T-cell (primary cell): ENCODE measurements around the gene SELPLG. TPM values are rescaled to one million over a fixed set of nuclear protein-coding genes. Genes with fewer than 3 reads are reported as not detected.

ENCODE experiments used
- ATAC-seq, 4 experiments: fragments of 200-7000 bp in 3 of 4; fragments of 150-1000 bp in 1 of 4; cut with Tn5 transposase; replicated peaks in 1 of 4; 1 replicate in 3 of 4; 2 replicates in 1 of 4; pipeline ENCODE4 v1.10.0; 2021; ENCODE audit warnings: moderate library complexity in 3 of 4, mild to moderate bottlenecking in 2 of 4, moderate number of reproducible peaks in 1 of 4
- CTCF ChIA-PET, 2 donors: fragments of 300-600 bp; sonication (Branson Sonifier 250); formaldehyde crosslinking; loops; one replicate each; lab custom pipeline; 2022; ENCODE audit warnings: antibody characterized with exemption in 2 of 2; lab: Charles Lee
- POLR2A ChIA-PET, 2 donors: fragments of 300-600 bp; sonication (Branson Sonifier 250); formaldehyde crosslinking; loops; one replicate each; lab custom pipeline; 2022; ENCODE audit warnings: antibody characterized with exemption in 2 of 2; lab: Charles Lee
- DNase-seq, 35 experiments: peaks; one replicate each; pipeline versions ENCODE4 v3.0.0 to v3.0.0-alpha.2; 2013 to 2023
- H3K27ac ChIP-seq: one replicate; pipeline ENCODE4 v1.5.1; 2013; ENCODE audit warnings: low read length
- H3K27me3 ChIP-seq, 2 experiments: replicated peaks in 1 of 2; 1 replicate in 1 of 2; 2 replicates in 1 of 2; pipeline versions ENCODE4 v1.6.1 to v1.7.0; 2013; ENCODE audit warnings: low read length in 1 of 2, mixed read lengths in 1 of 2; ENCODE audit not compliant: control insufficient read depth in 2 of 2, insufficient read depth in 2 of 2; ENCODE audit errors: extremely low read depth in 1 of 2
- H3K36me3 ChIP-seq, 2 donors: 1 replicate in 1 of 2; 2 replicates in 1 of 2; pipeline versions ENCODE4 v1.6.1 to v1.7.0; 2013; ENCODE audit warnings: low read length in 1 of 2; ENCODE audit not compliant: control insufficient read depth in 2 of 2, insufficient read depth in 1 of 2; ENCODE audit errors: extremely low read depth in 1 of 2
- H3K4me1 ChIP-seq, 2 experiments: 1 replicate in 1 of 2; 2 replicates in 1 of 2; pipeline versions ENCODE4 v1.6.1 to v1.7.0; 2013; ENCODE audit warnings: low read length in 2 of 2, mixed read lengths in 1 of 2; ENCODE audit not compliant: insufficient read depth in 2 of 2, control insufficient read depth in 1 of 2; ENCODE audit errors: extremely low read depth in 1 of 2
- H3K4me3 ChIP-seq, 2 donors: 1 replicate in 1 of 2; 2 replicates in 1 of 2; pipeline versions ENCODE4 v1.5.1 to v1.7.0; 2013; ENCODE audit warnings: mild to moderate bottlenecking in 2 of 2, low read length in 1 of 2, moderate library complexity in 1 of 2; ENCODE audit not compliant: control insufficient read depth in 1 of 2; ENCODE audit errors: extremely low read depth in 1 of 2
- H3K9me3 ChIP-seq: 2 replicates; pipeline ENCODE4 v1.7.0; 2013
- H3K27ac Mint-ChIP-seq, 2 donors: one replicate each; pipeline ENCODE4 v1.8.0; 2020 to 2021; ENCODE audit warnings: mild to moderate bottlenecking in 2 of 2, mixed read lengths in 2 of 2
- H3K27me3 Mint-ChIP-seq, 2 donors: one replicate each; pipeline ENCODE4 v1.8.0; 2021 to 2022; ENCODE audit warnings: mixed read lengths in 2 of 2
- H3K36me3 Mint-ChIP-seq: one replicate; pipeline ENCODE4 v1.8.0; 2021; ENCODE audit warnings: mixed read lengths
- H3K4me1 Mint-ChIP-seq, 3 donors: one replicate each; pipeline ENCODE4 v1.8.0; 2020 to 2022; ENCODE audit warnings: mixed read lengths in 3 of 3, mild to moderate bottlenecking in 1 of 3
- H3K4me3 Mint-ChIP-seq, 3 donors: one replicate each; pipeline ENCODE4 v1.8.0; 2020 to 2022; ENCODE audit warnings: mild to moderate bottlenecking in 3 of 3, mixed read lengths in 3 of 3, moderate library complexity in 3 of 3
- H3K9me3 Mint-ChIP-seq, 3 donors: one replicate each; pipeline ENCODE4 v1.8.0; 2020 to 2022; ENCODE audit warnings: mixed read lengths in 3 of 3
- WGBS: methylation state at CpG from one replicate; pipeline ENCODE4 v1.1.5; 2013; ENCODE audit warnings: missing lambda C conversion rate; ENCODE audit not compliant: insufficient coverage; 5-methylcytosine and 5-hydroxymethylcytosine counted together
- total RNA-seq, 35 experiments: library from RNA in 6 of 35; stranded (reverse) in 6 of 35; fragments of 120-200 nt in 1 of 35; gene quantifications; one replicate each; pipeline versions ENCODE4 v1.2.1 to v1.2.4 and lab custom pipeline; 2013 to 2026

Gene SELPLG
- total RNA-seq, 5 donors from 2014 or later (not counting 1 experiment from before 2014, with no cell fraction given), result 102 to 220 (median 215) TPM

DNA sequence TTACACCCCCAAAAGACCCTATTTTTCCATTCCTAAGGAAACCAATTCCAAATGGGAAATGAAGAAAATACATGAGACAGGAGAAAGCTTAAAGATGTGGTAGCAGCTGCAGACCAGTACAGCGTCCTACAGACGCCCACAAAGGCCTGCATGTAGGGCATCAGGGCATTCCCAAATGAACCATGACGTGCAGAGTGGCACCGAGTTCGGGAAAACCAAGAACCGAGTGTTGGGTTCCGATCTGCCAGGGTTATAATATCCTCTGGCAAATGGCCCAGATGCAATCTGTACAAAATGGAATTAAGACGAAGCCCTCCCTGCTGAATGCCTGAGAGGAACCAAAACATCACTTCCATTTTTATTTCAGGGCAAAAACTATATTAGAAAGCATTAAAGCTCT, 34.4 kb upstream of the SELPLG start:
- Histone ChIP-seq H3K4me3 (no peak overlapping the region), H3K27me3 (no peaks in the 10 kb centered on the region), H3K36me3 (no peaks in the 10 kb centered on the region), H3K9me3 (no peaks in the 10 kb centered on the region), H3K27ac (no peak overlapping the region), H3K4me1 (no peaks in the 10 kb centered on the region)
- WGBS, result 92% methylated on average over 7 of the region's 8 CpGs
- POLR2A ChIA-PET, result interaction anchor here in 1 of 2 donors (0.6 kb wide), 1 partner anchor 47 kb away, joined by 4 read pairs; no protein-coding TSS in a partner anchor
- Mint-ChIP-seq H3K27ac (no peak overlapping the region), H3K4me1 (peaks cover 8 to 17% (median 8%) of the 10 kb centered on the region in 3 donors), H3K27me3 (no peaks in the 10 kb centered on the region), H3K36me3 (peaks cover 4% of the 10 kb centered on the region), H3K9me3 (no peaks in the 10 kb centered on the region), H3K4me3 (no peak overlapping the region)
- CTCF ChIA-PET, result interaction anchor here (1.1 to 1.7 kb wide), 4 partner anchors 17 to 136 kb away, joined by 3 to 4 read pairs (median 3); no protein-coding TSS in a partner anchor
- no peak for ATAC-seq
- DNase-seq, result no peak

DNA sequence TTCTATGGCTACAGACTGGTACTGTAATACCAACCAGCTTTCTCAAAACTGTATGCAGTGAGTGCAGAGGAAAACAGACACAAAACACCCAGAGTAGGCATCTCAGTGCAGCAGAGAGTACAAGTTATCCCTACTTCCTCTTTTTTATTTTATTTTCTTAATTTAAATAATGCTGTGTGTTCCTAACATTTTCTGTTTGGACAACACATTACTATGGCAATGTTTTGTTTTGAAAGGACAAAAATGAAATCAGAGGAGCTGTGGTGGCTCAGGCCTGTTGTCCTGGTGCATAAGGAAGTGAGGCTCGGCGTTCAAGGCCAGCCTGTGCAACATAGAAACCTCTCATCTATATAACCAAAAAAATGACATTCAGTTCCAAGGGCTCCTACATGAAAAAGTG, 33.7 kb upstream of the SELPLG start:
- peaks cover 8 to 17% (median 8%) of the 10 kb centered on the region in 3 donors for H3K4me1 Mint-ChIP-seq
- H3K27me3 ChIP-seq, result no peaks in the 10 kb centered on the region
- ChIA-PET POLR2A (no interaction called here), CTCF (interaction anchor here (0.6 to 5.4 kb wide), 5 partner anchors 18 to 137 kb away, joined by 3 to 74 read pairs (median 3); no protein-coding TSS in a partner anchor)
- no peak overlapping the region for H3K4me3 Mint-ChIP-seq
- no peak overlapping the region for H3K27ac Mint-ChIP-seq
- peaks cover 4% of the 10 kb centered on the region for H3K36me3 Mint-ChIP-seq
- H3K9me3 Mint-ChIP-seq, result no peaks in the 10 kb centered on the region
- no CpG with 5 or more reads among the region's 2 CpGs for WGBS
- H3K27ac ChIP-seq, result no peak overlapping the region
- no peak overlapping the region for H3K4me3 ChIP-seq
- no peaks in the 10 kb centered on the region for H3K27me3 Mint-ChIP-seq
- no peak for DNase-seq
- ATAC-seq, result no peak
- no peaks in the 10 kb centered on the region for H3K4me1 ChIP-seq
- no peaks in the 10 kb centered on the region for H3K9me3 ChIP-seq
- H3K36me3 ChIP-seq, result no peaks in the 10 kb centered on the region

- Histone ChIP-seq H3K36me3 (peaks cover 0 to 3% of the 10 kb centered on the region in 2 donors), H3K9me3 (no peaks in the 10 kb centered on the region), H3K27me3 (no peaks in the 10 kb centered on the region), H3K27ac (no peak overlapping the region), H3K4me1 (no peaks in the 10 kb centered on the region), H3K4me3 (no peak overlapping the region)
- ChIA-PET POLR2A (interaction anchor here in 1 of 2 donors (0.6 kb wide), 1 partner anchor 20 kb away, joined by 3 read pairs; no protein-coding TSS in a partner anchor), CTCF (interaction anchor here (0.5 to 5.4 kb wide), 6 partner anchors 13 to 196 kb away, joined by 3 to 74 read pairs (median 4); no protein-coding TSS in a partner anchor)
- Mint-ChIP-seq H3K4me3 (no peak overlapping the region), H3K4me1 (peaks cover 8 to 17% (median 8%) of the 10 kb centered on the region in 3 donors), H3K36me3 (no peaks in the 10 kb centered on the region), H3K27ac (no peak overlapping the region), H3K27me3 (no peaks in the 10 kb centered on the region), H3K9me3 (no peaks in the 10 kb centered on the region)
- ATAC-seq (no peak), DNase-seq (no peak)
- 100% methylated on average over 1 of the region's 3 CpGs for WGBS
Observed at GRCh38 chr12:108666401-108666881, 32.7 kb upstream of the SELPLG start.

DNA sequence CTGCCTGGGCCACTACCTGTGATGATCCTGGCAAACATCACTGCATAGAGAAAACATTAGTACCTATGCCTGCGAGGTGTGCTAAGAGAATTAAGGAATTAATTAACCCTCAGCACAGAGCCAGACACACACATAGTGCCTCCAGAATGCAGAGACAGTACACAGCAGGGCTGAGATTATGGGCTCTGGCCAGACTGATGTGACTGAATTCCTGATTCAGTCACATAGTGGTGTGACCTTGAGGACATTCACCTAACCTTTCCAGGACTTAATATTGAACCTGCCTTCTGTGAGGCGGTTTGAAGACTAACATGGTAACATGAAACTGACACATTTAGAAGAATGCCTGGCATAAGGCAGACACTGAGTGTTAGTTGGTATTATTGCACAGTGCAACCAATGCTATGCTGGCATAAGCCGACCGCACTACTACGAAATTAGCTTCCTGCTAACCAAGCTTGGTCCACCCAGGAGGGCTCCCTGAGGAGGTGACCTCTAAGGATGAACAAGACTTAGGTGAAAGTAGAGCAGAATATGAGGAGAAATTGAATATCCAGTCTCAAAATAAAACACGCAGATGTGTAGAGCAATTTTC, 32.0 kb upstream of the SELPLG start:
- no peak overlapping the region for H3K4me3 Mint-ChIP-seq
- ChIA-PET POLR2A (interaction anchor here in 1 of 2 donors (0.6 to 0.7 kb wide), 2 partner anchors 19 to 20 kb away, joined by 3 read pairs; no protein-coding TSS in a partner anchor), CTCF (interaction anchor here (0.5 to 5.4 kb wide), 23 partner anchors 12 to 285 kb away, joined by 3 to 99 read pairs (median 4); no protein-coding TSS in a partner anchor)
- ATAC-seq (no peak), DNase-seq (no peak)
- no peaks in the 10 kb centered on the region for H3K9me3 ChIP-seq
- no peaks in the 10 kb centered on the region for H3K36me3 Mint-ChIP-seq
- H3K27me3 ChIP-seq, result no peaks in the 10 kb centered on the region
- peaks cover 0 to 3% of the 10 kb centered on the region in 2 donors for H3K36me3 ChIP-seq
- no peak overlapping the region for H3K4me3 ChIP-seq
- no peak overlapping the region for H3K27ac ChIP-seq
- peaks cover 8 to 17% (median 8%) of the 10 kb centered on the region in 3 donors for H3K4me1 Mint-ChIP-seq
- WGBS, result 97% methylated on average over 5 of the region's 6 CpGs
- no peak overlapping the region for H3K27ac Mint-ChIP-seq
- no peaks in the 10 kb centered on the region for H3K4me1 ChIP-seq
- no peaks in the 10 kb centered on the region for H3K27me3 Mint-ChIP-seq
- no peaks in the 10 kb centered on the region for H3K9me3 Mint-ChIP-seq

DNA sequence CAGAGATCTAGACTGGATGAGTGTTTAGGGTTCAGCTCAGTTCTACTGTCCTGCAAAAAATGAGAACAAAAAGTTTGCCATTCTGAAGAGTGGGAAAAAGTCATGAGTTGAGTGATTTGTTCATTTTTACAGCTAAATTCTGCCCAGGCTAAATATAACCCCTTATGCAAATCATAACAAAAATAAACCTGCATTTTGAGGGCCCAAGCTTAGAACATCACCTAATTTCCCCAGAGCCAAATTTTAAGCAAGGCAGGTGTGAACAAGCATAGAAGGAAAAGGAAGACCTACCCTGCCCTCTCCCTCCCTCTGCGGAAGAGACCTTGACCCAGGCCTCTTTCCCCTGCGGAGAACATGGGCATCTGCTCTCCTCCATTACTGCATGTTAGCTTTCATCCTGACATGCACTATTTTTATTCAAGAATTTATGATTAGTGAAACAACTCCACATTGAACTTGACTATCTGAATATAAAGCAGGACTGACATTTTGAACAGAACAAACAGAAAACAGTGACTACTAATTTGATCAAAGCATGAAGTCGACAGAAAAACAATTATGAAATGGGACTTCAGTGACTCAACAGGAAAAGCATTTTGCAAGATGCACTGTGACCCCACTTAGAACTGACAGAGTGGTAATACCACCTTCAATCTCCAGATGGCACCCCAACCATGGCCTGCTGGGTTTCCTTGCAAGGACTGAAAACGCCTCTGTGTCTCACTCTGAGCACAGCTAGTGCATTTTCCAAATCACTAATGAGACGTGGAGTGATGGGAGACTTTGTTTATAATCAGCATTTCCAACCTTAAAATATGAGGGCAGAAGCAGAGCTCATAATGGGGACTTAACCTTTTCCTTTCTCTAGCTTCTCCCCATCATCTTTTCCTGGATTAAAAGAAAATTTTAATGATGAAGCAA, 30.9 kb upstream of the SELPLG start:
- peak overlapping the region; percentile 44 for H3K27ac ChIP-seq
- Mint-ChIP-seq H3K36me3 (no peaks in the 10 kb centered on the region), H3K27me3 (no peaks in the 10 kb centered on the region), H3K4me1 (peaks cover 8 to 17% (median 8%) of the 10 kb centered on the region in 3 donors), H3K9me3 (no peaks in the 10 kb centered on the region), H3K4me3 (no peak overlapping the region), H3K27ac (peak overlapping the region; percentile 93 to 94)
- POLR2A ChIA-PET, result interaction anchor here (0.6 to 1.0 kb wide), 5 partner anchors 13 to 139 kb away, joined by 3 to 6 read pairs (median 4); no protein-coding TSS in a partner anchor
- no peaks in the 10 kb centered on the region for H3K9me3 ChIP-seq
- H3K4me1 ChIP-seq, result no peaks in the 10 kb centered on the region
- no peaks in the 10 kb centered on the region for H3K27me3 ChIP-seq
- H3K4me3 ChIP-seq, result no peak overlapping the region
- H3K36me3 ChIP-seq, result peaks cover 0 to 3% of the 10 kb centered on the region in 2 donors
- no CpG with 5 or more reads among the region's 5 CpGs for WGBS
- ATAC-seq, result peak; percentile 99 to 100 (median 99)
- CTCF ChIA-PET, result interaction anchor here (0.5 to 5.4 kb wide), 47 partner anchors 11 to 721 kb away, joined by 3 to 99 read pairs (median 4); partner anchors contain the start of genes ALKBH2 (in 1 of the 2), CORO1C (in 1 of the 2), ISCU (in 1 of the 2) and SELPLG (in 1 of the 2)
- peak; percentile 63 to 89 (median 77) for DNase-seq
